GM12878 (cell line): ENCODE results near the gene THADA. TPM values are rescaled to one million over a fixed set of nuclear protein-coding genes. Genes with fewer than 3 reads are reported as not detected.

Experiments
- ATF3 ChIP-seq: IDR thresholded peaks from 2 replicates; pipeline ENCODE4 v1.6.1; 2011; ENCODE audit warnings: low read depth, mild to moderate bottlenecking, low read length, moderate library complexity, borderline replicate concordance; ENCODE audit errors: extremely low read depth
- ATF7 ChIP-seq: fragments of 450-650 bp; IDR thresholded peaks from 2 replicates; pipeline ENCODE4 v1.6.1; 2016; ENCODE audit warnings: low read depth, mild to moderate bottlenecking
- BCLAF1 ChIP-seq: fragments of 450-650 bp; IDR thresholded peaks from 2 replicates; pipeline ENCODE4 v1.6.1; 2017; ENCODE audit warnings: antibody characterized with exemption, mild to moderate bottlenecking, moderate library complexity
- CBX3 ChIP-seq: fragments of 200-600 bp; sonication (generic); IDR thresholded peaks from 2 replicates; pipeline ENCODE4 v1.6.1; 2016; ENCODE audit warnings: low read depth, borderline replicate concordance
- ESRRA ChIP-seq: IDR thresholded peaks from 2 replicates; pipeline ENCODE4 v1.6.1; 2012; ENCODE audit warnings: mild to moderate bottlenecking, low read length, improper control_type of control experiment
- MYB ChIP-seq: fragments of 150-350 bp; IDR thresholded peaks from 2 replicates; pipeline ENCODE4 v1.6.1; 2014; ENCODE audit warnings: mild to moderate bottlenecking, low read depth, low read length, borderline replicate concordance
- POLR2AphosphoS5 ChIP-seq: IDR thresholded peaks from 2 replicates; pipeline ENCODE4 v1.6.1; 2011; ENCODE audit warnings: mild to moderate bottlenecking, low read length, inconsistent platforms
- polyA plus RNA-seq, 11 experiments: library from polyadenylated mRNA; depleted of rRNA in 4 of 11; unstranded in 6 of 11; stranded (reverse) in 5 of 11; fragments of >200 nt; fragmentation: Nextera tagmentation in 4 of 11; fragmentation: Illumina TruSeq in 1 of 11; extraction: Ambion mirVana in 4 of 11; extraction: Trizol in 1 of 11; gene quantifications; 1 replicate in 1 of 11; 2 replicates in 10 of 11; pipeline versions ENCODE4 v1.2.1 to v1.2.3, GENCODE V29; 2011 to 2016; ENCODE audit warnings: inconsistent platforms in 2 of 11, missing spikeins in 2 of 11, low read depth in 1 of 11
- total RNA-seq, 4 experiments: library from RNA; depleted of rRNA in 3 of 4; stranded (reverse); fragments of >200 nt in 3 of 4; fragmentation: Illumina TruSeq in 1 of 4; extraction: Trizol in 1 of 4; gene quantifications; 2 replicates each; pipeline versions ENCODE4 v1.2.1 to v1.2.3, GENCODE V29; 2013 to 2021
- TF ChIP-seq, protein P1 (sequence below): fragments of 450-650 bp; IDR thresholded peaks from 2 replicates; pipeline ENCODE4 v1.6.1; 2017; ENCODE audit warnings: mild to moderate bottlenecking, low read depth, inconsistent platforms; ENCODE audit not compliant: poor library complexity, severe bottlenecking

THADA gene
- total and polyA plus RNA-seq, 10 of the 15 experiments (the other 5 are each of a cell fraction or from before 2014, with no cell fraction given): 14.6 to 33.2 (median 23.2) TPM

GRCh38 chr2:43328133-43328532 is 267.7 kb downstream of the THADA start (continued):
- TF ChIP-seq, protein P1, sequence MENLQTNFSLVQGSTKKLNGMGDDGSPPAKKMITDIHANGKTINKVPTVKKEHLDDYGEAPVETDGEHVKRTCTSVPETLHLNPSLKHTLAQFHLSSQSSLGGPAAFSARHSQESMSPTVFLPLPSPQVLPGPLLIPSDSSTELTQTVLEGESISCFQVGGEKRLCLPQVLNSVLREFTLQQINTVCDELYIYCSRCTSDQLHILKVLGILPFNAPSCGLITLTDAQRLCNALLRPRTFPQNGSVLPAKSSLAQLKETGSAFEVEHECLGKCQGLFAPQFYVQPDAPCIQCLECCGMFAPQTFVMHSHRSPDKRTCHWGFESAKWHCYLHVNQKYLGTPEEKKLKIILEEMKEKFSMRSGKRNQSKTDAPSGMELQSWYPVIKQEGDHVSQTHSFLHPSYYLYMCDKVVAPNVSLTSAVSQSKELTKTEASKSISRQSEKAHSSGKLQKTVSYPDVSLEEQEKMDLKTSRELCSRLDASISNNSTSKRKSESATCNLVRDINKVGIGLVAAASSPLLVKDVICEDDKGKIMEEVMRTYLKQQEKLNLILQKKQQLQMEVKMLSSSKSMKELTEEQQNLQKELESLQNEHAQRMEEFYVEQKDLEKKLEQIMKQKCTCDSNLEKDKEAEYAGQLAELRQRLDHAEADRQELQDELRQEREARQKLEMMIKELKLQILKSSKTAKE: no peak
- no peak for TF ChIP-seq ESRRA
- TF ChIP-seq BCLAF1: no peak
- TF ChIP-seq POLR2AphosphoS5: no peak
- no peak for TF ChIP-seq CBX3
- TF ChIP-seq MYB: no peak
- TF ChIP-seq ATF3: no peak
- TF ChIP-seq ATF7: no peak
